ENCODE results near the gene LRRTM3.

LRRTM3 gene

GRCh38 chr10:67036808-67037207 lies 111.0 kb downstream of the LRRTM3 start:
- DNase-seq: no peak

GRCh38 chr10:67043041-67043440 lies 117.2 kb downstream of the LRRTM3 start:
- DNase-seq: no peak

- no peak for DNase-seq
Measured at GRCh38 chr10:67045404-67045803, 119.6 kb downstream of the LRRTM3 start.

GRCh38 chr10:67046507-67046906 lies 120.7 kb downstream of the LRRTM3 start:
- DNase-seq: no peak

- no peak for DNase-seq
Measured at GRCh38 chr10:67049988-67050387, 124.2 kb downstream of the LRRTM3 start.

GRCh38 chr10:67050415-67050814 lies 124.6 kb downstream of the LRRTM3 start:
- DNase-seq: no peak

GRCh38 chr10:67072654-67073053 lies 146.8 kb downstream of the LRRTM3 start:
- DNase-seq: no peak

GRCh38 chr10:67075491-67075971 lies 149.7 kb downstream of the LRRTM3 start:
- no peak for DNase-seq

- DNase-seq: no peak
Measured at GRCh38 chr10:67076144-67076543, 150.3 kb downstream of the LRRTM3 start.

GRCh38 chr10:67077376-67077775 lies 151.5 kb downstream of the LRRTM3 start:
- DNase-seq: no peak

GRCh38 chr10:67079126-67079525 lies 153.3 kb downstream of the LRRTM3 start:
- no peak for DNase-seq

GRCh38 chr10:67086327-67087134 lies 160.7 kb downstream of the LRRTM3 start:
- DNase-seq: no peak

- no peak for DNase-seq
Measured at GRCh38 chr10:67087135-67087425, 161.2 kb downstream of the LRRTM3 start.

- no peak for DNase-seq
Measured at GRCh38 chr10:67088036-67088435, 162.2 kb downstream of the LRRTM3 start.

GRCh38 chr10:67095531-67095930 lies 169.7 kb downstream of the LRRTM3 start:
- no peak for DNase-seq

GRCh38 chr10:67098461-67098860 lies 172.6 kb downstream of the LRRTM3 start:
- no peak for DNase-seq

- no peak for DNase-seq
Measured at GRCh38 chr10:67100951-67101350, 175.1 kb downstream of the LRRTM3 start.

GRCh38 chr10:67107670-67108069 lies 181.8 kb downstream of the LRRTM3 start:
- no peak for DNase-seq

- DNase-seq: no peak
Measured at GRCh38 chr10:67110286-67110685, 184.4 kb downstream of the LRRTM3 start.

- no peak for DNase-seq
Measured at GRCh38 chr10:67112765-67113164, 186.9 kb downstream of the LRRTM3 start.

GRCh38 chr10:67114945-67115344 lies 189.1 kb downstream of the LRRTM3 start:
- peak; percentile 13 to 47 for DNase-seq

- DNase-seq: no peak
Measured at GRCh38 chr10:67115972-67116371, 190.1 kb downstream of the LRRTM3 start.

GRCh38 chr10:67119651-67120050 lies 193.8 kb downstream of the LRRTM3 start:
- no peak for DNase-seq

GRCh38 chr10:67127441-67127840 lies 201.6 kb downstream of the LRRTM3 start:
- DNase-seq: no peak

- no peak for DNase-seq
Measured at GRCh38 chr10:67140641-67141040, 214.8 kb downstream of the LRRTM3 start.

All from SHP77 (cell line).